HG03565 (cell line): ENCODE measurements around the gene CNR2.
"Not testable (repeated sequence)": the region's sequence is repeated elsewhere in the genome, so short reads cannot be mapped to it uniquely, and the experiment has no call there.

Experiments
- ATAC-seq: cut with Tn5 transposase; IDR thresholded peaks from one replicate; pipeline ENCODE4 v1.9.1; 2021; ENCODE audit warnings: mild to moderate bottlenecking, moderate library complexity; ENCODE audit not compliant: unreplicated experiment

Gene CNR2

DNA sequence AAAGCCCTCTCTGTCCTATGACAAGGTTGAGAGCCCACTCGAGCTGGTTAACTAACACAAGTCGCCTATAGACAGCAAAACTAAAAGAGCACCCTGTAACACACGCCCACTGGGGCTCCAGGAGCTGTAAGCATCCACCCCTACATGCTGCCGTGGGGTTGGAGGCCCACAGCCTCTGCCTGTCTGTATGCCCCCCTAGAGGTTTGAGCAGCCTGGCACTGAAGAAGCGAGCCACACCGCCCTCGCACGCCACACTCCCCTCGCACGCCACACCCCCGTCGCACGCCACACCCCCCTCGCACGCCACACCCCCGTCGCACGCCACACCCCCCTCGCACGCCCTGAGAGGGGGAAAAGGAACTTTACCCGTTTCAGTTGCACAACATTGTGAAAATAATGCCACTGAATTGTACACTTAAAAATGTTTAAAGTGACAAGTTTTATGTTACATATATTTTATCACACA, 74.7 kb downstream of the CNR2 start:
- ATAC-seq, result peak; percentile 40

DNA sequence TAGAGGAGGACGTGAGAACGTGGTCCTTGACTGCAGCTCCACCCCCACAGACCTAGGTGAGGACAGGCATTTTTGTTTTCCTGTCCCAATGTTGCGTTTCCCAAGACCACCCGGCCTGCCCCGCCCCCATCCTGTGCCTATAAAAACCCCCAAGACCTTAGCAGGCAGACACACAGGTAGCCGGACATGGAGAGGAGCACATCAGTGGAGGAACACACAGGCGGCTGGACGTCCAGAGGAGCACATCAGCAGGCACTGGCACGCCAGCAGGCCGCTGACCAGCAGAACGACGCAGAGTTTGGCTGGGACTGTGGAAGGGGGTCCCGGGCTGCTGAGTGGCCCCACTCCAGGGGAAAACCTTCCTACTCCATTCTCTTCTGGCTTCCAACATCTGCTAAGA, 75.3 kb downstream of the CNR2 start:
- ATAC-seq, result no peak

DNA sequence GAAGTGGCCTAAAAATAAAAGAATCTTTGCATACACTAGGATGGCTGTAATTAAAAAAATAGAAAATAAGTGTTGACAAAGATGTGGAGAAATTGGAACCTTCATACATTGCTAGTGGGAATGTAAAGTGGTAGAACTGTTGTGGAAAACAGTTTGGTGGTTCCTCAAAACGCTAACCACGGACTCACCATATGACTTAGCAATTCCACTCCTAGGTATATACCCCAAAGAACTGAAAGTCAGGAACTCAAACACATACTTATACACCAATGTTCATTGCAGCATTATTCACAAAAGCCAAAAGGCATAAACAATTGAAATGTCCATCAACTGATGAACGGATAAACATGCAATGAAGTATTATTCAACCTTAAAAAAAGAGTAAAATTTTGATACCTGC, 77.1 kb downstream of the CNR2 start:
- no peak for ATAC-seq

DNA sequence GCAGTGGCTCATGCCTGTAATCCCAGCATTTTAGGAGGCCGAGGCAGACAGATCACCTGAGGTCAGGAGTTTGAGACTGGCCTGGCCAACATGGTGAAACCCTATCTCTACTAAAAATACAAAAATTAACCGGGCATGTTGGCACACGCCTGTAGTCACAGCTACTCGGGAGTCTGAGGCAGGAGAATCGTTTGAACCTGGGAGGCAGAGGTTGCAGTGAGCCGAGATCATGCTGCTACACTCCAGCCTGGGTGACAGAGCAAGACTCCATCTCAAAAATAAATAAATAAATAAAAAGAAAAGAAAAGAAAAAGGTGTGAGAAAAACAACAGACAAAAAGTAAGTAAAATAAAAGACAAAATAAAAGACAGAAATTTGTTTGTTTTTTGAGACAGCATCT, 79.0 kb downstream of the CNR2 start:
- ATAC-seq, result not testable (repeated sequence)

DNA sequence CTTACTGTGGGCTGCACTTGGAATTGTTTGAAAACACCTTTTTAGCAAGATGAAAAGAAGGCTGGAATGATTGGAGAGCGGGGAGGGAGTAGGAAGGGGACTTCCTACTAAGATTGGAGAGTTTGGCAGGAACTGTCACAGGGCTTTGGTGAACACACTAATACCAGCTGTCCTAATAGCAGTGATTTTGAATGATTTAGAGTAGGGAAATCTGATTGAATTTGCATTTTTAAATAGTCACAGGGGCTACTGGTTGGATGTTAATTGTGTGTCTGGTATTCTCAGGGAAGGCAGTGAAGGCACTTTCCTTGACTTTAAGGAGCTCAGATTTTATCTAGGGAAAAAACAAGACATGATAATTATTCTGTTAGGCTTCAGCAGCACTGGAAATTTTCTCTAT, 85.4 kb downstream of the CNR2 start:
- no peak for ATAC-seq

DNA sequence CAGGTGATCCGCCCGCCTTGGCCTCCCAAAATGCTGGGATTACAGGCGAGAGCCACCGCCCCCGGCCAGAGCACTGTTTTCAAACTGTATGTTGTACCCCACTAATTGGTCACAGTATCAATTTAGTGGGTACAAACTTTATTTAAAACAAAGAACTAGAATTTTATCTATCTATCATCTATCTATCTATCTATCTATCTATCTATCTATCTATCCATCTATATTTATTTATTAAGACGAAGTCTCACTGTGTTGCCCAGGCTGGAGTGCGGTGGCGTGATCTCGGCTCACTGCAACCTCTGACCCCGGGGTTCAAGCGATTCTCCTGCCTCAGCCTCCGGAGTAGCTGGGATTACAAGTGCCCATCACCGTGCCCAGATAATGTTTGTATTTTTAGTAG, 86.6 kb downstream of the CNR2 start:
- ATAC-seq, result not testable (repeated sequence)

DNA sequence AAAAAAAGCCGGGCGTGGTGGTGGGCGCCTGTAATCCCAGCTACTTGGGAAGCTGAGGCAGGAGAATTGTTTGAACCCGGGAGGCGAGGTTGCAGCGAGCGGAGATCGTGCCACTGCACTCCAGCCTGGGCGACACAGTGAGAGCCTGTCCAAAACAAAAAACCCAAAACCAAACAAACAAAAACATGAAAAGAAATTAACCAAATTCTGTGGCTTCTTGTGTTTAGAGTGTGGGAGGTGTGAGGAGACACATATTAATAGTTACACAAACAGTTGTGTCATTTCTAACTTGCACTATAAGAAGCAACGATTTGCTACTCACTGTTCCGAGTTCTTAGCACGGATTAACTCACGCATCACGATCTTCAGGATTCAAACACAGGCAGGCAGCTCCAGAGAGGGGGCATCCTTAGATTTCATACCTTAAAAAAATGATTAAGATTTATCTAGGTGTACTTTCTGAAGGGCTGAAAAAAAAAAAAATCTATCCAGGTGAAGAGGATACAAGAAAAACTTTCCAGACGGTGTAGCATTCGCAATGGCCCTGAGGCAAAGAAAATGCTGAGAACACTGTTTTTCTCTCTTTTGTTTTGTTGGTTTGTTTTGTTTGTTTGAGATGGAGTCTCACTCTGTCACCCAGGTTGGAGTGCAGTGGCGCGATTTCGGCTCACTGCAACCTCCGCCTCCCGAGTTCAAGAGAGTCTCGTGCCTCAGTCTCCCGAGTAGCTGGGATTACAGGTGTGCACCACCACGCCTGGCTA, 87.2 kb downstream of the CNR2 start:
- peak; percentile 54 for ATAC-seq

DNA sequence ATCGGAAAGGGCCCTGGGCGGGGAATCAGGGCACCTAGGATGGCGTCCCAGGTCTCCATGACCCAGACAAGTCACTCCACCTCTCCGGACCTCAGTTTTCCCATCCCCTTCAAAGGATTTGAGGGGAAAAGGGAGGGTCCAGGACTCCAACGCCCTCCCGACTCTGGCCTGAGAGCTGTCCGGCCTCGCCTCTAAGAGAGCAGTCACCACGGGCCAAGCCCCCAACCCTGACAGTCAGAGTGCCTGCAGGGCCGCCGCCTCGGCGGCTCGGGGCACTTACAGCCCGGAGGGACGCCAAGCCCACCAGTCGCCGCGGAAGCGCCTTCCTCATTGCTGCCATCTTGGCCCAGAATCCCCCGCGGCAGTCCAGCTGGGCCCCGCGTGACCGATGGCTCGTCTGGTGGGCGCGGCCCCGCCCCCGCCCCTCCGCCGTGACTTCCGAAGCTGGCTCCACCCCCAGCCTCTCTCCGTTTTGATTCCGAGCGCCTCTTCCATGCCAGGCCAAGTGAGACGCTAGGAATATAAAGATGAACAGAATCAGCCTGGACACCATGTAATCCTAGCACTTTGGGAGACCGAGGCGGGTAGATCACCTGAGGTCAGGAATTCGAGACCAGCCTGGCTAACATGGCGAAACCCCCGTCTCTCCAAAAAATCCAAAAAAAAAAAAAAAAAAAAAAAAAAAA, 87.9 kb downstream of the CNR2 start, which contains the start of gene HMGCL:
HMGCL (minus strand) TSS at position 354 of the 686 bp plus-strand sequence; CDS start at position 340, 14 bp downstream.
- ATAC-seq, result peak; percentile 62

DNA sequence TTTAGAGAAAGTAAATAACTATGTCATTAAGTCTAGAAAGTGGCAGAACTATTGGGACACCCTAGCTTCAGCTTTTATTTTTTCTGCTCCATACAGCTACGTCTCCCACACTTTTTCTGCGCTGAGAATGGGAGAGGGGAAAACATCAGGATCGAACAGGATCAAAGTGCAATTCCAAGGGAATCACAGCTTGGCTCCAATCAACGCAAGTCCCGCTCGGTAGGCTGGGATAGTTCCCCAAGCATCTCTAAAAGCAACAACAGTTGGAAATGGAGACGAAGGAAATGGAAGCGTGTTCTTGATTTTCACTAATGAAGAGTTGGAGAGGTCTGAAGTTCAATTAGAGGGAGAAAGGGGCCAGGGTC, 88.5 kb downstream of the CNR2 start:
- no peak for ATAC-seq

DNA sequence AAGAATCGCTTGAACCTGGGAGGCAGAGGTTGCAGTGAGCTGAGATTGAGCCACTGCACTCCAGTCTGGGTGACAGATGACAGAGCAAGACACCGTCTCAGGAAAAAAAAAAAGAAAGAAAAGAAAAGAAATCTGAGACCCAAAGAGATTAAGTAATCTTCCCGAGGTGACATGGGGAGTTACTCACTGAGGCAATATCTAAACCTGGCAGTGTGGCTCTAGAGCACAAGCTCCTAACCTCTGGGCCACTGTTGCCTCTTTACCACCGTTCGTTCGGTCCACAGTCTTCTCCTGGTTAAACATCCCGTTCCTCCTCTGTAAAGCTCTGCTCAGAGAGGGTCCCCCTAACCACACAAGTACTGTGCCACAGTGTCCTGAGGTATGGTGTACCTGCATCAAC, 89.4 kb downstream of the CNR2 start:
- no peak for ATAC-seq
